Measurements from ENCODE around the gene ZNF837. TPM values are rescaled to one million over a fixed set of nuclear protein-coding genes. Genes with fewer than 3 reads are reported as not detected.

Gene ZNF837
- 1 to 10 TPM; 1.3 to 6.6 (median 2.3) TPM for total RNA-seq

- Histone ChIP-seq H3K27ac (peak within 1 kb of the TSS; percentile 92 to 96), H3K36me3 (no peaks in the 10 kb centered on the region), H3K9me3 (no peaks in the 10 kb centered on the region), H3K4me1 (peaks cover 10 to 22% of the 10 kb centered on the region in 2 donors), H3K4me3 (peak within 1 kb of the TSS; percentile 74 to 92 (median 83)), H3K27me3 (no peaks in the 10 kb centered on the region)
- intact Hi-C loops (cut with DNase I; ENCODE audit: low total_unique reads): no loop called here
- peak in 1 of 3 donors; percentile 31 for TF ChIP-seq CTCF (IDR thresholded peaks at IDR 0.05)
- TF ChIP-seq POLR2AphosphoS5 (IDR thresholded peaks at IDR 0.05): peak; percentile 86 to 94 (median 90)
- peak; percentile 69 for TF ChIP-seq POLR2A (IDR thresholded peaks at IDR 0.05)
- peak; percentile 99 for DNase-seq (ENCODE audit: low spot score in 2 of 2)
Measured at GRCh38 chr19:58380662-58381459, at the start of gene ZNF837. Gene ZNF837 (minus strand): TSS chr19:58381030. CDS start chr19:58369332, 11,698 bp downstream.

- H3K27ac ChIP-seq: no peak overlapping the region
- DNase-seq (ENCODE audit: low spot score in 2 of 2): no peak
- intact Hi-C loops (cut with DNase I; ENCODE audit: low total_unique reads): no loop called here
- H3K9me3 ChIP-seq: peaks cover 85 to 86% of the 10 kb centered on the region in 2 donors
- no peak overlapping the region for H3K4me3 ChIP-seq
- H3K36me3 ChIP-seq: peaks cover 13% of the 10 kb centered on the region
- TF ChIP-seq POLR2A (IDR thresholded peaks at IDR 0.05) (no peak), POLR2AphosphoS5 (IDR thresholded peaks at IDR 0.05) (no peak), CTCF (IDR thresholded peaks at IDR 0.05) (no peak)
- H3K4me1 ChIP-seq: no peaks in the 10 kb centered on the region
- no peaks in the 10 kb centered on the region for H3K27me3 ChIP-seq
Measured at GRCh38 chr19:58429745-58430144, 48.9 kb upstream of the ZNF837 start.

- H3K4me1 ChIP-seq: no peaks in the 10 kb centered on the region
- H3K27ac ChIP-seq: no peak overlapping the region
- no peak for DNase-seq (ENCODE audit: low spot score in 2 of 2)
- H3K9me3 ChIP-seq: peaks cover 73 to 74% of the 10 kb centered on the region in 2 donors
- no peak overlapping the region for H3K4me3 ChIP-seq
- TF ChIP-seq POLR2A (IDR thresholded peaks at IDR 0.05): no peak
- TF ChIP-seq POLR2AphosphoS5 (IDR thresholded peaks at IDR 0.05): no peak
- no peak for TF ChIP-seq CTCF (IDR thresholded peaks at IDR 0.05)
- H3K27me3 ChIP-seq: no peaks in the 10 kb centered on the region
- peaks cover 1% of the 10 kb centered on the region for H3K36me3 ChIP-seq
- intact Hi-C loops (cut with DNase I; ENCODE audit: low total_unique reads): no loop called here
Measured at GRCh38 chr19:58428617-58429016, 47.8 kb upstream of the ZNF837 start.

GRCh38 chr19:58417071-58417470, 36.2 kb upstream of the ZNF837 start:
- TF ChIP-seq POLR2AphosphoS5 (IDR thresholded peaks at IDR 0.05) (no peak), CTCF (IDR thresholded peaks at IDR 0.05) (no peak), POLR2A (IDR thresholded peaks at IDR 0.05) (no peak)
- Histone ChIP-seq H3K4me1 (no peaks in the 10 kb centered on the region), H3K4me3 (no peak overlapping the region), H3K9me3 (peaks cover 0 to 11% of the 10 kb centered on the region in 2 donors), H3K27me3 (no peaks in the 10 kb centered on the region), H3K27ac (no peak overlapping the region), H3K36me3 (peaks cover 16% of the 10 kb centered on the region)
- intact Hi-C loops (cut with DNase I; ENCODE audit: low total_unique reads): no loop called here
- DNase-seq (ENCODE audit: low spot score in 2 of 2): no peak

- H3K27me3 ChIP-seq: no peaks in the 10 kb centered on the region
- no peak overlapping the region for H3K27ac ChIP-seq
- peaks cover 16% of the 10 kb centered on the region for H3K36me3 ChIP-seq
- H3K4me1 ChIP-seq: no peaks in the 10 kb centered on the region
- DNase-seq (ENCODE audit: low spot score in 2 of 2): no peak
- H3K9me3 ChIP-seq: peaks cover 0 to 11% of the 10 kb centered on the region in 2 donors
- intact Hi-C loops (cut with DNase I; ENCODE audit: low total_unique reads): no loop called here
- H3K4me3 ChIP-seq: no peak overlapping the region
- TF ChIP-seq POLR2A (IDR thresholded peaks at IDR 0.05) (no peak), CTCF (IDR thresholded peaks at IDR 0.05) (no peak), POLR2AphosphoS5 (IDR thresholded peaks at IDR 0.05) (no peak)
Measured at GRCh38 chr19:58416604-58417003, 35.8 kb upstream of the ZNF837 start.

All from breast epithelium (tissue), 4 donors.